Mesothelial cell of epicardium (in vitro differentiated cells): ENCODE measurements around the gene CUX1. TPM values are rescaled to one million over a fixed set of nuclear protein-coding genes. Genes with fewer than 3 reads are reported as not detected.

Experiments used
- DNase-seq, 2 experiments: peaks; one replicate each; pipeline ENCODE4 v3.0.0; 2021; ENCODE audit warnings: low spot score in 2 of 2; ENCODE audit not compliant: unreplicated experiment in 2 of 2
- H3K27ac Mint-ChIP-seq: 2 replicates; pipeline ENCODE4 v1.8.0; 2021; ENCODE audit warnings: mixed read lengths
- H3K27me3 Mint-ChIP-seq: 2 replicates; pipeline ENCODE4 v1.8.0; 2021; ENCODE audit warnings: low read depth, mixed read lengths
- H3K36me3 Mint-ChIP-seq: 2 replicates; pipeline ENCODE4 v1.8.0; 2021; ENCODE audit warnings: mixed read lengths
- H3K4me1 Mint-ChIP-seq: 2 replicates; pipeline ENCODE4 v1.8.0; 2021; ENCODE audit warnings: mixed read lengths
- H3K4me3 Mint-ChIP-seq: 2 replicates; pipeline ENCODE4 v1.8.0; 2021; ENCODE audit warnings: mild to moderate bottlenecking, moderate library complexity, mixed read lengths
- H3K9me3 Mint-ChIP-seq: 2 replicates; pipeline ENCODE4 v1.8.0; 2021; ENCODE audit warnings: mixed read lengths
- total RNA-seq: library from RNA; stranded (reverse); gene quantifications from 3 replicates; pipeline ENCODE4 v1.2.1, GENCODE V29; 2021
- TF ChIP-seq, protein P1 (sequence below): fragments of 200-600 bp; sonication (generic); IDR thresholded peaks from one replicate; pipeline ENCODE4 v1.5.0; 2021; ENCODE audit warnings: antibody characterized with exemption; ENCODE audit not compliant: unreplicated experiment

Gene CUX1
- total RNA-seq, 1 donor from 2014 or later: 158 TPM

DNA sequence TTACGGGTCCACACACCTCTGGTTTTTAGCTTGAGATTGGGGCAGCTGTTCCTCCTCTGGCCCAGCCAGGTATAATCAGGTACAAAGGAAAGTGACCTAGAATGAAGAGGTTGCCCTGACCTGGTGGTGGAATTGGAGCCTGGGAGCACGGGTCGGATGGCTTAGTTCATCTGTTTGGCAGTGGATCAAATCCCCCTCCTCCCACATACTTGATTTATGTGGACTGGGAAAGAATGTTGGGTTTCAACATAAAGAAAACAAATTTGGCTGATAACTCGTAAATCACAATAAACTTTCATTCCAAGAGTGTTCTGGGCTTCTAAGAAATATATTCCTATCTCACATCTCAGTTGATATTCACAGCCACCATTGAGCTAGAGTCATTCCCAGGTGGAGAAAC is 186.8 kb downstream of the CUX1 start:
- H3K9me3 Mint-ChIP-seq: no peaks in the 10 kb centered on the region
- H3K4me1 Mint-ChIP-seq: peaks cover 42% of the 10 kb centered on the region
- no peak for DNase-seq
- no peaks in the 10 kb centered on the region for H3K27me3 Mint-ChIP-seq
- no peak overlapping the region for H3K4me3 Mint-ChIP-seq
- H3K36me3 Mint-ChIP-seq: peaks cover 5% of the 10 kb centered on the region
- H3K27ac Mint-ChIP-seq: peak overlapping the region; percentile 83
- TF ChIP-seq, protein P1, sequence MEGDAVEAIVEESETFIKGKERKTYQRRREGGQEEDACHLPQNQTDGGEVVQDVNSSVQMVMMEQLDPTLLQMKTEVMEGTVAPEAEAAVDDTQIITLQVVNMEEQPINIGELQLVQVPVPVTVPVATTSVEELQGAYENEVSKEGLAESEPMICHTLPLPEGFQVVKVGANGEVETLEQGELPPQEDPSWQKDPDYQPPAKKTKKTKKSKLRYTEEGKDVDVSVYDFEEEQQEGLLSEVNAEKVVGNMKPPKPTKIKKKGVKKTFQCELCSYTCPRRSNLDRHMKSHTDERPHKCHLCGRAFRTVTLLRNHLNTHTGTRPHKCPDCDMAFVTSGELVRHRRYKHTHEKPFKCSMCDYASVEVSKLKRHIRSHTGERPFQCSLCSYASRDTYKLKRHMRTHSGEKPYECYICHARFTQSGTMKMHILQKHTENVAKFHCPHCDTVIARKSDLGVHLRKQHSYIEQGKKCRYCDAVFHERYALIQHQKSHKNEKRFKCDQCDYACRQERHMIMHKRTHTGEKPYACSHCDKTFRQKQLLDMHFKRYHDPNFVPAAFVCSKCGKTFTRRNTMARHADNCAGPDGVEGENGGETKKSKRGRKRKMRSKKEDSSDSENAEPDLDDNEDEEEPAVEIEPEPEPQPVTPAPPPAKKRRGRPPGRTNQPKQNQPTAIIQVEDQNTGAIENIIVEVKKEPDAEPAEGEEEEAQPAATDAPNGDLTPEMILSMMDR: no peak

DNA sequence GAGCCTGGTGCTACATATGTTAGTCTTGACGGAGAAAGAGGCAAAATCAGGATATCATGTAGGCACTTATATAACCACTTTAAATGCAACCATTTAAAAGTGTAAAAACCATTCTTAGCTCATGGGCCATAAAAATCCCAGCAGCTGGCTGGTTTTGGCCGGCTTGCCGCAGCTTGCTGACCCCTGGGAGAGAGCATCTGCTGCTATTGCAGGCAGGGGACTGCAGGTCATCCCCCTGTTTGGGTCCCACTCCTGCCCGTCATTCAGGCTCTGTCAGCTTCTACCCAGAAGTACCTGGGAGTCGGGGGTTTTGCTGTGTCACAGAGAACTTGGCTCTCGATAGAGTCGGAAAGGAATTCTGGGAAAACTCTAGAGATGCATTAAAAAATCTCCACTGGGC is 187.4 kb downstream of the CUX1 start:
- H3K4me1 Mint-ChIP-seq: peaks cover 42% of the 10 kb centered on the region
- H3K36me3 Mint-ChIP-seq: peaks cover 5% of the 10 kb centered on the region
- H3K4me3 Mint-ChIP-seq: no peak overlapping the region
- H3K27ac Mint-ChIP-seq: peak overlapping the region; percentile 83
- no peaks in the 10 kb centered on the region for H3K9me3 Mint-ChIP-seq
- H3K27me3 Mint-ChIP-seq: no peaks in the 10 kb centered on the region
- TF ChIP-seq, protein P1: no peak
- no peak for DNase-seq

DNA sequence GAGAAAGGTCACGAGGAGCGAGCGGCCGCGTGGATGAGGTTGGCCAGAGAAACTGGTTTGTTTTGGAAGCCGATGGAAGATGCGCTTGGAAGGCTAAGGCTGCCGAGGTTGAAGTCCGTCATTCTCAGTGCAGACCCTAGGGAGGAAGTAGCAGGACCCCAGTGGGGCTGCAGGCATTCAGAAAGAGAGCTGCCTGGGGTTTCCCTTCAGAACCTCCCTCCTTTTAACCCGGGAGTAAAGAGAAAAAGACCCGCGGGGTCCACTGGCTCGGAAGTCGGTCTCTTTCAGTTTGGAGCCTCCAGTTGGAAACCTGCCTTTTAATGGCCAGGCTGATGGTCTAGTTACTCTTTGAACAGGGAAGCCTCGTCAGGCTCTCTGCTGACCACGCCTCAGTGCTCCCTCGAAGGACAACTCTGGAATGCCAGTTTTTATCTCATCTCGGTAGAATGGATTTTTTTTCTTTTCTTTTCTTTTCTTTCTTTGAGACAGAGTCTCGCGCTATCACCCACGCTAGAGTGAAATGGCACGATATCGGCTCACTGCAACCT is 188.6 kb downstream of the CUX1 start:
- Mint-ChIP-seq H3K4me3 (no peak overlapping the region), H3K27ac (no peak overlapping the region), H3K36me3 (peaks cover 5% of the 10 kb centered on the region), H3K4me1 (peaks cover 42% of the 10 kb centered on the region), H3K27me3 (no peaks in the 10 kb centered on the region), H3K9me3 (no peaks in the 10 kb centered on the region)
- no peak for DNase-seq
- TF ChIP-seq, protein P1: no peak

DNA sequence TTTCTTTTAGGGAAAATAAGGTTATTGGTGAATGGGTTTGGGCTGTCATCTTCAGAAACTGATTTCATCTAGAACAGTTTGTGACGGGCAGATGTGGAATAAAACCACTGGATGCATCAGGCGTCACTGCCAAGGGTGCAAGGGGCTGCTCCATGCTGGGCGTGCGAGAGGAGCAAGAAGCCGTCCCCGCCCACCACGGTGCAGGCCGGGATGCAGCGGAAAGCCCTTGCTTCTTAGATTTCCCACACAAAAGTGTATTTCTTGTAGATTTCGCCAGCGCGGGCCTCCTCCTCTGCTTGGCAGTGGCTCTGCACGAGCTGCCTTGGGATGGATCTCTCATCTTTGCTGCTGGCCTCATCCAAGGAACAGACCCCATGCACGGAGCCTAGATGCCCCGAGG is 189.3 kb downstream of the CUX1 start:
- TF ChIP-seq, protein P1: no peak
- no peak for DNase-seq
- Mint-ChIP-seq H3K36me3 (peaks cover 5% of the 10 kb centered on the region), H3K9me3 (no peaks in the 10 kb centered on the region), H3K27me3 (no peaks in the 10 kb centered on the region), H3K4me1 (peaks cover 42% of the 10 kb centered on the region), H3K27ac (no peak overlapping the region), H3K4me3 (no peak overlapping the region)

DNA sequence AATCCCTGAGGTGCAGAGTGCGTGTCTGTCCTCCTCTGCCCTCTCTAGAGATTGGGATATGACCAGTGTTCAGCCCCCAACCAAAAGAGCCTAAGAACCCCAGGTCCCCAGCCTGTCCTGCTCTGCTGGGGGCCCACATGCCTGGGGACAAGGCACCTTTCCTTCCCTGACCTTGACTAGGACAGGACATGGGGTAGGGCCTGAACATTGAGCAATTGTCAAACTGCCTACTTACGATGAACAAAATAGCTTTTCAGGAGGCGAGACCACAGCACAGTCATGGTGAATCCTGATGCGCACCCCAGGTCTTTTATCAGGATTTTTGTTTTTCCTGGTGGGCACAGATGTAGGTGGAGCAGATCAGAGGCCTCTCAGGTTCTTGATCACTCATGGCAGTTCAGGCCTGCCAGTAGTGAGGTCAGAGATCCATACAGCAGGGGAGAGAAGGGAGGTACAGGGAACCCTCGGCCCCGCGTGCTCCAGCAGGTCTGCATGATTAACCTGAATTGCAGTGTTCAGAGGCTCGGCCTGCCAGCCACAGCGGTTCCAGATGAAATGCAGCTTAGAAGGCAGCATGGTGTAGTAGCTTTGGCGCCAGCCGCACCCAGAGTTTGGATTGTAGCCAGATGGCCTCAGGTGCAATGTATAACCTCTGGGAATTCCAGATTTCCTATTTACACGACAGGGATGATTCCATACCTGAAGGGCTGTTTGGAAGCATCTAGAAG is 191.3 kb downstream of the CUX1 start:
- Mint-ChIP-seq H3K4me3 (no peak overlapping the region), H3K27me3 (no peaks in the 10 kb centered on the region), H3K36me3 (peaks cover 5% of the 10 kb centered on the region), H3K9me3 (no peaks in the 10 kb centered on the region), H3K27ac (peak overlapping the region; percentile 96), H3K4me1 (peaks cover 54% of the 10 kb centered on the region)
- no peak for DNase-seq
- TF ChIP-seq, protein P1: no peak
